Measurements from ENCODE around the gene CCDC15.
"Not testable (repeated sequence)": the region's sequence is repeated elsewhere in the genome, so short reads cannot be mapped to it uniquely, and the experiment has no call there.

The CCDC15 gene

DNA sequence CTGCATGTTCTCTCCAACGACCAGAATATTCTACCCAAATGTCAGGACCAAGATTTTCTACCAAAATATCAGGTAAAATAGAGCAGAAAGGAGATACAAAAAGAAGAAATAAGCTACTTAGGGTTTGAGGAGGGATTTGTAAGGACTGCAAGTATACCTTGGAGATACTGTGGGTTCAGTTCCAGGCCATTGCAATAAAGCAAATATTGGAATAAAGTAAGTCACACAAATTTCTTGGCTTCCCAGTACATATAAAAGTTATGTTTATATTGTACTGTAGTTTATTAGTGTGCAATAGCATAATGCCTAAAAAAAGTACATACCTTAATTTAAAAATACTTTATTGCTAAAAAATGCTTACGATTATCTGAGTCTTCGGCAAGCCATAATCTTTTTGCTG is 34.1 kb downstream of the CCDC15 start:
- DNase-seq (ENCODE audit: low read depth), result no peak

DNA sequence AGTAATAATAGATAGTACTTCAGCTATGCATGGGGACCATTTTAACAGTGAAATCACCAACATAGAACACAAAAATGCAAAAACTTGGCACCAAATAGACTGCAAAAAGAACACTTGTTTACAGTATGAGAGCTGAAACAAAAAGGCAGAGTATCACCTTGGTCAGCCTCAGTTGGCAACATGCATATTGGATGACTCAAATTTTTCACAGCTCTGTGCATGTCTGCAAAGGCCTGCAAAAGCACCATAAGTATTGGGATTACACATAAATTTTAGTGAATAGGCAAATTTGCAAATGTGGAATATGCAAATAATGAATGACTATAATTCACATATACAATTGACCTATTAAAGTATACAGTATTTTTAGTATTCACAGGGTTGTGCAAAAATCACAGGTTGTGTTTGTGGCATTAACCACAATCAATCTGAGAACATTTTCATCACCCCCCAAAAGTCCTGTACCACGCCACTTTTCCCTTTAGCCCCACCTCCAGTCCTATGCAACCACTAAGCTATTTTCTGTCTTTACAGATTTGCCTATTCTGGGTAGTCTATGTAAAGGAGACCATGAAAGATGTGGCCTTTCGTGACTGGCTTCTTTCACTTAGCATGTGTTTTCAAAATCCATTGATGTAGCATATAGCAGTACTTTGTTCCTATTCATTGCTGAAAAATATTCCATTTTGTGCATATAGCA is 47.2 kb downstream of the CCDC15 start:
- no peak for DNase-seq (ENCODE audit: low read depth)

DNA sequence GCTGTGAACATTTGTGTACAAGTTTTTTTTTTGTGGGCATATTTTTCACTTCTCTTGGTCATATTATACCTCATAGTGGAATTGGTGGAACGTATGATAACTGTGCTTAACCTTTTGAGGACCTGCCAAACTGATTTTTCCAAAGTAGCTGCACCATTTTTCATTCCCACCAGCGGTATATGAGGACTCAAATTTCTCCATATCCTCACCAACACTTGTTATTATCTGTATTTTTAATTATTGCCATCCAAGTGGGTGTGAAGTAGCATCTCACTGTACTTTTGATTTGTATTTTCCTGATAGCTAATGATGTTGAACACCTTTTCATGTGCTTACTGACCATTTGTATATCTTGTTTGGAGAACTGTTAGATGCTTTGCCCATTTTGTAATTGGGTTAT is 47.8 kb downstream of the CCDC15 start:
- DNase-seq (ENCODE audit: low read depth), result no peak

DNA sequence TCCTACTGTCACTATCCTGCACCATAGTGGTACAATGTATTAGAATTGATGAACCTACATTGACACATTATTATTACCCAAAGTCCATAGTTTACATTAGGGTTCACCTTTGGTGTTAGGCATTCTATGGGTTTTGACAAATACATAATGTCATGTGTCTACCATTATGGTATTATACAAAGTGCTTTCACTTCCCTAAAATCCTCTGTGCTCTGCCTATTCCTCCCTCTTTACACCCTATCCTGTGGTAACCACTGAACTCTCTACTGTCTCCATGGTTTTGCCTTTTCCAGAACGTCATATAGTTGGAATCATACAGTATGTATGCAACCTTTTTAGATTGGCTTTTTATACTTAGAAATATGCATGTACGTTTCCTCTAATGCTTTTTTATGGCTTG is 51.5 kb downstream of the CCDC15 start:
- DNase-seq (ENCODE audit: low read depth), result no peak

DNA sequence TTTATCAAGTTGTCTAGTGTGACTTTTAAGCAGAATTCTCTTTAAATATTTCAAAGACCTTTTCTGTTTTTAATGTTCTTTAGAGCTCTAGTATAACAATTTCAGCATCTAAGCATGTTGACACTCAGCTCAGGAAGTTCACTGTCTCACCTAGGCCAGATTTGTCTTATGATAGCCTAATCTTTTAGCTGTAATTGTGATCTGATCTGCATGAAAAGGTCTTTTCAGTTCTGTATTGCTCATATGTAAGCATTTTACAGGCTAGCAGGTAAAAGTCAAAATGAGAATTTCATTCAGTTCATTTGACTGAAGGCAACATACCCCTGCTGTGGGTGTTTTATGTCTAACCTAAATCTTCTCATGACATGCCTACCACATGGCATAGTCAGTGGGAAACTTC is 62.4 kb downstream of the CCDC15 start:
- no peak for DNase-seq (ENCODE audit: low read depth)

DNA sequence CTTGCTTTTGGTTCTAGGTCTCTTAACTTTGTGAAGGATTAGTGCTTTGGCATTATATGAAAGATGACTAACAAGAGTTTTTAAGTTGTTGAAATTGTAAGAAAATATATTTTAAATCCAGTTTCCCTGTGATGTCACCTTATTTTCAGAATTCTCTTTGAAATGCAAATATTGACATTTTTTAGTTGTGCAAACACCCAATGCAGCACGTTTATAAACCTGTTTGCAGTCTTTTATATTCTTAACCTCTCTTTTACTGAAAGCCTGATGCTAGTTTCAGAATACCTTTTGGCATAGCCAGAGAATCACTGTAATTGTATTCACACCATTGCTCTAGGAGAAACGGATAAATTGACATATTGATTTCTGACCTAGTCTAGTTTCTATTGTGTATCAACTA is 66.3 kb downstream of the CCDC15 start:
- DNase-seq (ENCODE audit: low read depth), result no peak

DNA sequence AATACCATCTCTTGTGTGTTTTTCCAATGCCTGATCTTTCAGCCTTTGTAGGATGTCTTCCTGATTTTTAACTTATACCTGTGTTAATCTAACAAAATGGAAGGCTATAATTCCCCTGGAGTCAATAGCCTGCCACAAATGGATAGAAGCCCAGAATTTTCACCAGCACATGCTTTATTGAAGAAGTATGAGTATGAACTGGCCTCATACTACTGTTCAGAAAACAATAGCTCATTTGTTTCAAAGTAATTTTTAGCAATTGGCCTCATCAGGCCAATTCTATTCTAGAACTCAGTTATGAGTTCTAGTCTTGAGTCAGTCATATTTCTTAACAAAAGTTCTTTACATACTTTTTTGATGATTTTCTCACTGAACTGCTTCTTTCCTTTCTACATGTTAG is 68.5 kb downstream of the CCDC15 start:
- no peak for DNase-seq (ENCODE audit: low read depth)

DNA sequence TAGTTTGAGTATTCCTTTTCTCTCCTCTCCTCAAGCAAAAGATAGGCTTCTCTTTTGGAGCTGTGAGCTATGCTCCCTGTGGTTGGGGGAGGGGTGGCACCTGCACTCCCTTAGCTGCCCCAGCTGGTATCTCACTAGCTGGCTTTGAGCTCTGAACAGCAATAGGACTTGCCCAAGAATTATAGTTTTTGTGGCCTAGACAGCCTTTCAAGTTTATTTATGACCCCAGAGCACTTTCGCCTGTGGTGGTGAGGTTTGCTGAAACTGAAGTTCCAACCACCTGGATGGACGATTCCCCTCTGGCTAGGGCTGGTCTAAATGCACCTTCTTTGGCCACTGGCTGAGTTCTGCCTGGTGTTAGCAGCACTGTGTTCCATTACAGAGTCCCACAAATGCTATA is 72.0 kb downstream of the CCDC15 start:
- no peak for DNase-seq (ENCODE audit: low read depth)

DNA sequence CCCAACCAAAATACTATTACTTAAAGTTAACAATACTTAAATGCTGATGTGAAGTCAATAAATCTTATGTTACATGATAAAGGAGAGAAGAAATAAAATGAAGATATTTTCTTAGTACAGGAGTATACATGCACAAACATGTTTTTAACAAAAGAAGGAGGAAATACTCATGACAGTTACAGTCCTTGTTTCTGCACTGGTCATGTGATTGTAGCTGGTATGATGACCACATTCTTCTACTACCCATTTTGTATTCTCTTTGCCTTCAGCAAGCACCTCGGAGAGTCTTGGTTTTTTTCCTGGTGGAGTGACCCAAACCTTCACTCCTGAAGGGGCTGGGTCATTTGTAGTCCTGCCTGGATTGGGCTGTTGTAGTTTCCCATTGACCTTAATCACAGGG is 75.4 kb downstream of the CCDC15 start:
- not testable (repeated sequence) for DNase-seq (ENCODE audit: low read depth)

DNA sequence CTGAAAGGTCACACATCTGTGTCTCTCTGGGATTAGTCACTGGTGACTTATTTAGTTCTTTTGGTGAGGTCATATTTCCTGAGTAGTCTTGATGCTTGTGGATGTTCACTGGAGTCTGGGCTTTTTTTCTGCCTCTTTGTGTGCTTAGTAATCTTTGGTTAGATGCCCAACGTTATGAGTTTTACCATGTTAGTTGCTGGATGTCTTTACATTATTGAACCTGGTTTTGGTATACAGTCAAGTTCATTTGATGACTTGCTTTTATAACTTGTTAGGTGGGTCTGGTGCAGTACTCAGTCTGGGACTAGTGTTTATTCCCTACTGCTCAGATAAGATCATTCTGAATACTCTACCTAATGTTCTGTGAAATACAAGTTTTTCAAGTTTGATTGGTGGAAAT is 82.9 kb downstream of the CCDC15 start:
- DNase-seq (ENCODE audit: low read depth), result no peak

DNA sequence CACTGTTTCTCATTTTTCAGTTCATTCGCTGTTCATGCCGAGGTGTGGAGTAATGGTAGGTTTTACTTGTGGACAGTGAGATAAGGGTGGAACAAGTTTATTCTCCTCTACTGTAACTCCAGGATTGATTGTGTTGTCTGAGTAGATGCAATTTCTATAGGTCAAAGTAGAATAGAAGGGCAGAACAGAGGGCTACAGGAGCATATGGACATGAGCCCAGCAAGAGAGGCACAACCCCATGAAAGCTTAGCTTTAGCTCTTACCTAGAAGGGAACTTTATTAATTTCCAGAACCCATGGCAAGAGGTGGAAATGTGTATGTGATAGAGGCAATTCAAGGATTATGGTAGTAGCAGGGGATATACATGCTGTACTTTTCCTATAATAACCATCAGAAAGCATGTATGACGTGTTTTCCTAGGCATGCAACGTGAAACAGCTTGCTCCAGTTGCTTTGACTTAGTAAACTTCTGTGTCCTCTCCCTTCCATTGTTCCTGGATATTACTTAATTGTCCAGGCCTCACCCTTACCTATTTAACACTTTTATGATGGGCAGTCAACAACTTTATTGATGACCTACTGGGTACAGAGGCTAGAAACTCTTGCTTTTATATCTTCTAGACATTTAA is 95.3 kb downstream of the CCDC15 start:
- DNase-seq (ENCODE audit: low read depth), result no peak

DNA sequence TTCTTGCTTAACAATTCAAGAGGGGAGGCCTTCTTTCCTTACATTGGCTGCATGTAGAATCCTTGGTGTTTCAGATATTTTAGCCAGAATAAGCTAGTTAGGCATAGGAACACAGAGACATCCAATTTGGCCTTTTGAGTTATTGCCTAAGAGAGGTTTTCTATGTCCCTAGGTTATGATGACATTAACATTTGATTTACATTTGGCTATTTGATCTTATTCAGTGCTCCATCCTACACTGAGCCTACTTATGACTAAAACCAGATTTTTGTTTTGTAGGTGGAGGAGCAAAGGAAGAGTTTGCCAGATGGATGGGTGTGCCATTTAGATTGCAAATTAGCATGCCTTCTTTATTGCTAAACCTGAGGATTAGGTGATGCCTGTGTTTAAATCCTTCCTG is 98.0 kb downstream of the CCDC15 start:
- no peak for DNase-seq (ENCODE audit: low read depth)

DNA sequence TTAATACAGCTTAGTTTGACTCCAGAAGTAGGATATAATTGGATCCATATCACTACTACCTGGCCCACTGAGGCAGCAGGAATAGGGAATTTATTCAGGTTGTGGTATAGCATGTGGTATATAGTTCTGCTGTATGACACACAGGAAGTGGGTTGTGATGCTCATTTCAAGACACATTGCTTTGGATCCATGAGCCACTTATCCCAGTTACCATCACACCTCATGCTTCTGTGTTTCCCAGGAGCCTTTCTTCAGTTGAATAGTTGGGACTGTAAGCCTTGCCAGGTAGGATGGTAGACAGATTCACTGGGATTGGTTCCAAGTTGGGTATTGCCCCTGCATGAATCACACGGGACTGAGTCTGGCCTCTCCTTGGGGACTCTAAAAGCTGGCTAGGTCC is 99.2 kb downstream of the CCDC15 start:
- DNase-seq (ENCODE audit: low read depth), result no peak

DNA sequence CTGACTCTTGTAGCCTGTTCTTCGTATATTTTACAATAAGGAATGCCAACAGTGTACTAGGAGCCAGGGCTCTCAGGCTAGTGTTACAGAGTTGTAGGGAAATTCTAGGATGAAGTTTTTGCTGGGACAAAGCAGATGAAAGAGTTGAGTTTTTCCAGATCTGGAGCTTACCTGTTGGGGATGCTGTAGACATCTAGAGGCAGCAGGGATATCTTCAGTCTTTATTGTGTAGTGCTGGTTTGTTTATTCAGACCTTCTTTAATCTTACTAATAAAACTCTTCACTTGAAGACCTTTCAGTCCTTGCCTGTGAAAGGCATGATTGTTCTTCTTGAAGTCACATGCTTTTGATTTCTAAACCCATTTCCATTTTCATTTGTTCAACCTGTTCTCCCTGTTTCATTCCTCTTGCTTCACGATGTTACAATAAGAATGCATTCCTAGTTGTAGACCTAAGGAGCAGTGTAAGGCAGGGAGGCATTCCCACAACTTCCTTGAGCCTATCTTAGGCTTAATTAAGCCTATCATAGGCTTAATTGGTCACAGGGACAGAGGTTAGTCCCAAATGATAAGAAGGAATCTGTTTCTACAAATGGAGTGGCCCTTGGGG is 101.2 kb downstream of the CCDC15 start:
- DNase-seq (ENCODE audit: low read depth), result no peak

DNA sequence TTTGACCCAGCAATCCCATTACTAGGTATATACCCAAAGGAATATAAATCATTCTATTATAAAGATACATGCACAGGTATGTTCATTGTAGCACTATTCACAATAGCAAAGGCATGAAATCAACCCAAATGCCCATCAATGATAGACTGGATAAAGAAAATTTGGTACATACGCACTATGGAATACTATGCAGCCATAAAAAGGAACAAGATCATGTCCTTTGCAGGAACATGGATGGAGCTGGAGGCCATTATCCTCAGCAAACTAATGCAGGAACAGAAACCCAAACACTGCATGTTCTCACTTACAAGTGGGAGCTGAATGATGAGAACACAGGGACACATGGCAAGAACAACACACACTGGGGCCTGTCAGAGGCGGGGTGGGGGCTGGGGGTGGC is 102.1 kb downstream of the CCDC15 start:
- not testable (repeated sequence) for DNase-seq (ENCODE audit: low read depth)

DNA sequence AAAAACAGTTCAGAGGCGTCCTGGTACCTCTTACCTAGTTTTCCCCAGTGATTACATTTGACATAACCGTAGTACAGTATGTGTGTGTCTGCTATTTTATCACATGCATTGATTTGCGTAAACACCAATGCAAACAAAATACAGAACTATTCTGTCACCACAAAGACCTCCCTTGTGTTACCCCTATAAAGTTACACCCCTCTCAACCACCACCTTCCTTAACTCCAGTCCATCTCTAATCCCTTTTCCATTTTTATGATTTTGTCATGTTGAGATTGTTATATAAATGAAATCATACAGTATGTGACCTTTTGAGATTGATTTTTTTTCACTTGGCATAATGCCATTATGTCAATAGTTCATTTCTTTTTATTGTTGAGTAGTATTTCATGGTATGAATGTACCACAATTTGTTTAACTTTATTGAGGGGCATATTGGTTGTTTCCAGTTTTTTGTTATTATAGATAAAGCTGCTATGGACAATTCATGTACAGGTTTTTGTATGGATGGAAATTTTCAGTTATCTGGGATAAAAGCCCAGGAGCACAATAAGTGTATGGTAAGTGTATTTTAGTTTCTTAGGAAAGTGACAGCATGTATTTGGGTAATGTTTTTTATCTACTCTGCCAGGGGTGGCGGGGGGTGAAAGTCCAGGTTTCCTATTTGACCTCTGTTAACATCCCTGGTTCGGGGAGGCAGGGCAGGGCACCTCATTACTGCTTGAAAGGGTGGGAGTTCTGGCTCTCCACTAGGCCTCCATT is 103.1 kb downstream of the CCDC15 start:
- DNase-seq (ENCODE audit: low read depth), result no peak

DNA sequence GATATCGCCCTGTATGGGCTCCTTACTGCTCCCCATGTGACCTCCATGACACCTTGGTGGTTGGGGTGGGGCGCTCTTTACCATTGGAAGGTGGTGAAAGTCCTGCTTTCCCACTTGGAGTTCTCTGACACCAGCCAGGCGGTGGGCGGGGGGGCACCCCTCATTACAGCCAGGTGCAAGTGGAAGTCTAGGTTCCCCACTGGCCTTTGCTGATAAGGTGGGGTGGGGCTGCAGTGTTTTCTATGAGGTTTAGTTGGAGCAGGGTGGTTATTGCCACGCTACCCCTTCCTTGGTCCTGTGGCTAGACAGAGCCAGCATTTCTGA is 103.7 kb downstream of the CCDC15 start:
- DNase-seq (ENCODE audit: low read depth), result no peak

DNA sequence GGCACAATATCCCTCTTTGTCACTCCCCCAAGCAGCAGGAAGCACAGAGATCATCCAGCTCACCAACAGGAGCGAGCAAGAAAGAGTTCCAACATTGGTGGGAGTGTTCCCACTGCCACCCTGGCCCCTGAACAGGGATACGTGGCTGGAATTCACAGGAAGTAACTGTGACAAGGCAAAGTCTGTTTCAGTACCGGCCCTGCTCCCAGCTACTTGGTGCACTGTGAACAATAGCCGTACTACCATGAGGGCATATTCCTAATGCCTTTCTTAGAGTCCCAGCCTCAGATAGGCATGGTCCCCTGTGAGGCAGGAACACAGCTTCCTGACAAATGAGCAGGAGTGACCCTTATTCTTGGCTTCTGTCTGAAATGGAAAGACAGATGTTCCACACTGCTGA is 107.3 kb downstream of the CCDC15 start:
- DNase-seq (ENCODE audit: low read depth), result no peak

DNA sequence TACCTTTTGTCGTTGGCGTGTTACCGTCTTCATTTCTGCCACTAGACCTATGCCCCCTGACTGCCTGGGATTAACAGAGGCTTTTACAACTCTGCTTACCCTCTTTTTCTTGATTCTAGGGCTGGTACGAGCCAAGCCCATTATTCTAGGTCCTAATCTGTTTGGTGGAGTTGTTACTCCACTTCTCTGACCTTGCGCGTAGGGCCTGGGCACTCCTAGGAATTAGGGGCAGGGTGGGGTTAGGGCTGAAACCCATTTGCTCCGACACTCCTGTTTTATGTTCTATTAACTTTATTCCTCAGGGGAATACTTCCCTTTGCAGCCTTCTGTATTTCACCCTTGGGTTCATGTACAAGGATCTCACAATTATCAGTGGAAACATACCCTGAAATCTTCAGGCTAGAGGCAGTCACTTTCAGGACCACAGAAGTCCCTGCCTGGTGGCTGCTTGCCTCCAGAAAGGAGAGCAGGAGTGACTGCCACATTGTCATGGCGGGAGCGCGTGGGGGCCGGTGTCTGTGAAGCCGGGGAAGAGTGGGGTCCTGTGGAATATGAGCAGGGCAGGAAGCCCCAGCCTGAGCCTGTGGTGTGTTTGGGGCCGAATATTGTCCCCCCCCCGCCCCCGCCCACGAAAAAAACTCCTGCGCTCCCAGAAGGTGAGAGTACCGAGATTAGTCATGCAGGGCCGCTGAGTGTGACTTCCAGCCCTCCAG is 108.4 kb downstream of the CCDC15 start:
- no peak for DNase-seq (ENCODE audit: low read depth)

DNA sequence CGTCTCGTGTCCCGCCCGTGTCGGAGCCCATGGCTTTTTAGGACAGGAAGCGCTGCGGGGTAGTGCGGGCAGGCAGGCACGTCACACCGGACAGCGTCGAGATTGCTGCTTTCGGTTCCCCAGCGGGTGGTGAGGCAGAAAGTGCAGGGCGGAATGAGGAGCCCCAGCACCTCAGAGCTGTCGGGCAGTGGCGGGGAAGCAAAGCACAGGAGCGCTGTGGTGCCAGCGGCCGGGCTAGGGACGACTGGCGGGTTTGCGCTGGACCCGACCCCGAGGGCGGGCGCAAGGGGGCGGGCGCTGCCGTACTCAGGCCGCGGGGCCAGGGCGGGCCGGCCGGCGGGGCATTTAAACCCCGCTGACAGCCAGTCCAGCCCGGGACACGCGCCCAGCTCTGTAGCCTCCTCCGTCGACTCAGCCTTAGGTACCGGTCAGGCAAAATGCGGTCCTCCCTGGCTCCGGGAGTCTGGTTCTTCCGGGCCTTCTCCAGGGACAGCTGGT is 109.0 kb downstream of the CCDC15 start, which contains the start of gene SLC37A2:
TSS of gene SLC37A2 (plus strand) at position 375 of the 498 bp plus-strand sequence. CDS start at position 438, 63 bp downstream.
- no peak for DNase-seq (ENCODE audit: low read depth)

DNA sequence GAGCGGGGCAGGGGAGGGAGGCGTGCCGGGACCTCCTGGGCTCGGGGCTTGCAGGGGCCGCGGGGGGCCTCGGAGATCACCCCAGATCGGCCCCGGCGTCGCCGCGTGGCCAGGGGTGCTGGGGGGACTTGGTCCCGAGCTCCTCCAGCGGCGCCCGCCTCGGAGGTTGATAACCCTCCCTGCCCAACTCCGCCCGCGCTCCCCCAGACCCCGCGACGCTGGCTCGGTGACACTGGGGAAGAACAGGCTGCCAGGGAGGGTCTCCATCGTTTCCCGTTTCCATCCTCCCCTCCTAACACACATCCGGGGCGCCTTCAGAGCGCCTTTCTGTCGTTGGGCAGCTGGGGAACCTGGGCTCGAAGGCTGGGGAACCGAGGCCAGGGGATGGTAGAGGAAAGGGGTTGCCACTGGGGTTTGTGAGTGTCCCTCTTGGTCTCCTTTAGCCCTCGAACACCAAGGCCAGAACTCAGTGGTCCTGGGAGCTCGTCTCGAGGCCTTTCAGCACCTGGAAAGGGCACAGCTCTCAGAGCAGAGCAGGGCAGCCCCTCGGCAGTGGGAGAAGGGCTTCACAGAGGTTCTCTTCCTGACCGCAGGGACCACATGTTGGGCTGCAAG is 109.5 kb downstream of the CCDC15 start:
- DNase-seq (ENCODE audit: low read depth), result no peak

DNA sequence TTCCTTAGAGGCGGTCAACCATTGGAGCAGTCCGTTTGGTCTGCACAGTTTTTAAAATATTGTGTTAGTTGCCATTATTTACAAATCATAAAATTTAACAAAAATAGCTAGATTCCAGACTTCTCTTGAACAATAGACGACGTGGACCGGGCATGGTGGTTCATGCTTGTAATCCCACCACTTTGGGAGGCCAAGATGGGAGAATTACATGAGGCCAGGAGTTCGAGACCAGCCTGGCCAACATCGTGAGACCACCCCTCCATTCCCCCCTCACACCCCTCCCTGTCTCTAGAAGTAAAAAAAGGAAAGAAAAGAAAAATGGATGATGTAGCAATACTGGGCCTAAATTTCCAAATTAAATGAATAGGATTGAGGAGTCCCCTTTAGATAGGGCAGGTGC is 110.1 kb downstream of the CCDC15 start:
- DNase-seq (ENCODE audit: low read depth), result no peak
